ENCODE results near the gene SPEN.
"Not testable (repeated sequence)": the region's sequence is repeated elsewhere in the genome, so short reads cannot be mapped to it uniquely, and the experiment has no call there.

The SPEN gene

GRCh38 chr1:15886611-15887167 lies 39.2 kb downstream of the SPEN start:
- Histone ChIP-seq H3K4me2 (ENCODE audit: low read depth, low read length) (no peak overlapping the region), H2AFZ (ENCODE audit: low read length) (no peak overlapping the region), H3K4me1 (ENCODE audit: low read length) (peaks cover 13% of the 10 kb centered on the region), H3K79me2 (ENCODE audit: low read length) (peaks cover 100% of the 10 kb centered on the region), H3K9me3 (replicated peaks; ENCODE audit: insufficient read depth, low read length) (no peaks in the 10 kb centered on the region), H3K27me3 (replicated peaks; ENCODE audit: insufficient read depth, low read length) (no peaks in the 10 kb centered on the region), H3K27ac (ENCODE audit: low read length) (no peak overlapping the region), H3K36me3 (replicated peaks; ENCODE audit: insufficient read depth, low read length) (no peaks in the 10 kb centered on the region), H3K4me3 (ENCODE audit: low read length) (no peak overlapping the region), H4K20me1 (ENCODE audit: insufficient read depth, low read length) (peaks cover 53% of the 10 kb centered on the region), H3F3A (ENCODE audit: insufficient read depth, low read length) (no peaks in the 10 kb centered on the region), H3K9me2 (replicated peaks; ENCODE audit: insufficient read depth, low read length) (no peaks in the 10 kb centered on the region), H3K9ac (ENCODE audit: low read length) (no peak overlapping the region)
- no peak for DNase-seq
- no peak for TF ChIP-seq EZH2phosphoT487 (IDR thresholded peaks at IDR 0.05; ENCODE audit: low read length)
- TF ChIP-seq EZH2 (optimal IDR thresholded peaks at IDR 0.05; ENCODE audit: low read depth, low read length), result no peak
- no peak for TF ChIP-seq CTCF (IDR thresholded peaks at IDR 0.05; ENCODE audit: low read length)

- not testable (repeated sequence) for H3K36me3 ChIP-seq (replicated peaks; ENCODE audit: insufficient read depth, low read length); H3F3A ChIP-seq (ENCODE audit: insufficient read depth, low read length); H3K9me2 ChIP-seq (replicated peaks; ENCODE audit: insufficient read depth, low read length); H3K4me2 ChIP-seq (ENCODE audit: low read depth, low read length); H3K9me3 ChIP-seq (replicated peaks; ENCODE audit: insufficient read depth, low read length); H2AFZ ChIP-seq (ENCODE audit: low read length); H3K9ac ChIP-seq (ENCODE audit: low read length); H3K27ac ChIP-seq (ENCODE audit: low read length); H3K4me3 ChIP-seq (ENCODE audit: low read length); H3K27me3 ChIP-seq (replicated peaks; ENCODE audit: insufficient read depth, low read length); H3K4me1 ChIP-seq (ENCODE audit: low read length); DNase-seq
- peaks cover 18% of the 10 kb centered on the region for H4K20me1 ChIP-seq (ENCODE audit: insufficient read depth, low read length)
- H3K79me2 ChIP-seq (ENCODE audit: low read length), result peaks cover 100% of the 10 kb centered on the region
Measured at GRCh38 chr1:15892857-15893599, 45.5 kb downstream of the SPEN start.

- no peaks in the 10 kb centered on the region for H3K9me2 ChIP-seq (replicated peaks; ENCODE audit: insufficient read depth, low read length)
- H3K9ac ChIP-seq (ENCODE audit: low read length), result no peak overlapping the region
- H3K4me3 ChIP-seq (ENCODE audit: low read length), result no peak overlapping the region
- H3K27ac ChIP-seq (ENCODE audit: low read length), result no peak overlapping the region
- no peaks in the 10 kb centered on the region for H3K9me3 ChIP-seq (replicated peaks; ENCODE audit: insufficient read depth, low read length)
- no peak overlapping the region for H2AFZ ChIP-seq (ENCODE audit: low read length)
- H3K4me2 ChIP-seq (ENCODE audit: low read depth, low read length), result no peak overlapping the region
- DNase-seq, result no peak
- H3F3A ChIP-seq (ENCODE audit: insufficient read depth, low read length), result no peaks in the 10 kb centered on the region
- H3K79me2 ChIP-seq (ENCODE audit: low read length), result peaks cover 100% of the 10 kb centered on the region
- H3K27me3 ChIP-seq (replicated peaks; ENCODE audit: insufficient read depth, low read length), result no peaks in the 10 kb centered on the region
- peaks cover 13% of the 10 kb centered on the region for H4K20me1 ChIP-seq (ENCODE audit: insufficient read depth, low read length)
- TF ChIP-seq CTCF (IDR thresholded peaks at IDR 0.05; ENCODE audit: low read length) (no peak), EZH2 (optimal IDR thresholded peaks at IDR 0.05; ENCODE audit: low read depth, low read length) (no peak), EZH2phosphoT487 (IDR thresholded peaks at IDR 0.05; ENCODE audit: low read length) (no peak)
- H3K36me3 ChIP-seq (replicated peaks; ENCODE audit: insufficient read depth, low read length), result no peaks in the 10 kb centered on the region
- H3K4me1 ChIP-seq (ENCODE audit: low read length), result no peaks in the 10 kb centered on the region
Measured at GRCh38 chr1:15895233-15895632, 47.7 kb downstream of the SPEN start.

- H3K4me3 ChIP-seq (ENCODE audit: low read length); H3K36me3 ChIP-seq (replicated peaks; ENCODE audit: insufficient read depth, low read length); H3F3A ChIP-seq (ENCODE audit: insufficient read depth, low read length); DNase-seq; H3K4me2 ChIP-seq (ENCODE audit: low read depth, low read length); H3K27ac ChIP-seq (ENCODE audit: low read length); H3K27me3 ChIP-seq (replicated peaks; ENCODE audit: insufficient read depth, low read length); H3K9me2 ChIP-seq (replicated peaks; ENCODE audit: insufficient read depth, low read length); H2AFZ ChIP-seq (ENCODE audit: low read length); H3K4me1 ChIP-seq (ENCODE audit: low read length); H3K9ac ChIP-seq (ENCODE audit: low read length); H3K9me3 ChIP-seq (replicated peaks; ENCODE audit: insufficient read depth, low read length): not testable (repeated sequence)
- Histone ChIP-seq H4K20me1 (ENCODE audit: insufficient read depth, low read length) (peaks cover 14% of the 10 kb centered on the region; the same call in 1 of the 2 replicates), H3K79me2 (ENCODE audit: low read length) (peaks cover 100% of the 10 kb centered on the region)
Measured at GRCh38 chr1:15896841-15897610, 49.5 kb downstream of the SPEN start.

Data from MM.1S (cell line).